Neural progenitor cell (in vitro differentiated cells): ENCODE results near the gene OTOS. TPM values are rescaled to one million over a fixed set of nuclear protein-coding genes. Genes with fewer than 3 reads are reported as not detected.

Source experiments
- DNase-seq: peaks from one replicate; pipeline ENCODE4 v3.0.0-alpha.2; 2016; ENCODE audit warnings: low spot score
- H2AFZ ChIP-seq: fragments of 200-600 bp; sonication (generic); replicated peaks from 2 replicates; pipeline ENCODE4 v1.6.1; 2016; ENCODE audit warnings: antibody characterized with exemption
- H3F3A ChIP-seq: fragments of 200-600 bp; sonication (generic); 2 replicates; pipeline ENCODE4 v1.6.1; 2016; ENCODE audit warnings: antibody characterized with exemption, low read depth
- H3K27ac ChIP-seq: fragments of 200-600 bp; sonication (generic); 2 replicates; pipeline ENCODE4 v1.5.1; 2016; ENCODE audit warnings: mild to moderate bottlenecking
- H3K27me3 ChIP-seq: fragments of 200-600 bp; sonication (generic); 2 replicates; pipeline ENCODE4 v1.6.1; 2016; ENCODE audit warnings: mild to moderate bottlenecking, moderate library complexity
- H3K36me3 ChIP-seq: fragments of 200-600 bp; sonication (generic); 2 replicates; pipeline ENCODE4 v1.5.1; 2016
- H3K4me1 ChIP-seq: fragments of 200-600 bp; sonication (generic); 2 replicates; pipeline ENCODE4 v1.6.1; 2016; ENCODE audit warnings: mixed run types
- H3K4me2 ChIP-seq: fragments of 200-600 bp; sonication (generic); 2 replicates; pipeline ENCODE4 v1.6.1; 2016
- H3K4me3 ChIP-seq: fragments of 200-600 bp; sonication (generic); 2 replicates; pipeline ENCODE4 v1.5.1; 2016
- H3K79me2 ChIP-seq: fragments of 200-600 bp; sonication (generic); 2 replicates; pipeline ENCODE4 v1.6.1; 2016; ENCODE audit warnings: low read depth
- H3K9ac ChIP-seq: fragments of 200-600 bp; sonication (generic); 2 replicates; pipeline ENCODE4 v1.6.1; 2016
- H3K9me3 ChIP-seq: fragments of 200-600 bp; sonication (generic); 2 replicates; pipeline ENCODE4 v1.5.1; 2016; ENCODE audit warnings: low read depth
- H4K20me1 ChIP-seq: fragments of 200-600 bp; sonication (generic); 2 replicates; pipeline ENCODE4 v1.6.1; 2016; ENCODE audit warnings: low read depth
- H3K27ac Mint-ChIP-seq: 3 replicates; pipeline ENCODE4 v1.8.0; 2021; ENCODE audit warnings: mixed read lengths
- H3K27me3 Mint-ChIP-seq: 2 replicates; pipeline ENCODE4 v1.8.0; 2022; ENCODE audit warnings: low read depth, mild to moderate bottlenecking, inconsistent platforms, moderate library complexity, mixed read lengths; ENCODE audit not compliant: insufficient read depth
- H3K36me3 Mint-ChIP-seq: 3 replicates; pipeline ENCODE4 v1.8.0; 2021; ENCODE audit warnings: mixed read lengths
- H3K4me1 Mint-ChIP-seq: 3 replicates; pipeline ENCODE4 v1.8.0; 2021; ENCODE audit warnings: mixed read lengths
- H3K4me3 Mint-ChIP-seq: 3 replicates; pipeline ENCODE4 v1.8.0; 2021; ENCODE audit warnings: mild to moderate bottlenecking, moderate library complexity, mixed read lengths
- H3K9me3 Mint-ChIP-seq: 3 replicates; pipeline ENCODE4 v1.8.0; 2020; ENCODE audit warnings: mixed read lengths
- CTCF ChIP-seq: fragments of 200-600 bp; sonication (generic); IDR thresholded peaks from 2 replicates; pipeline ENCODE4 v1.5.1; 2017; ENCODE audit warnings: antibody characterized with exemption, mild to moderate bottlenecking
- EZH2 ChIP-seq: fragments of 200-600 bp; sonication (generic); IDR thresholded peaks from 2 replicates; pipeline ENCODE4 v1.6.1; 2017; ENCODE audit warnings: antibody characterized with exemption, mild to moderate bottlenecking, moderate library complexity
- EZH2phosphoT487 ChIP-seq: fragments of 200-600 bp; sonication (generic); IDR thresholded peaks from 2 replicates; pipeline ENCODE4 v1.6.1; 2017; ENCODE audit warnings: antibody characterized with exemption
- total RNA-seq: library from RNA; depleted of rRNA; stranded (reverse); fragments of >200 nt; gene quantifications from 2 replicates; pipeline ENCODE4 v1.2.3, GENCODE V29; 2015; ENCODE audit warnings: low replicate concordance

OTOS gene
- total RNA-seq, 1 donor from 2014 or later = not detected

DNA sequence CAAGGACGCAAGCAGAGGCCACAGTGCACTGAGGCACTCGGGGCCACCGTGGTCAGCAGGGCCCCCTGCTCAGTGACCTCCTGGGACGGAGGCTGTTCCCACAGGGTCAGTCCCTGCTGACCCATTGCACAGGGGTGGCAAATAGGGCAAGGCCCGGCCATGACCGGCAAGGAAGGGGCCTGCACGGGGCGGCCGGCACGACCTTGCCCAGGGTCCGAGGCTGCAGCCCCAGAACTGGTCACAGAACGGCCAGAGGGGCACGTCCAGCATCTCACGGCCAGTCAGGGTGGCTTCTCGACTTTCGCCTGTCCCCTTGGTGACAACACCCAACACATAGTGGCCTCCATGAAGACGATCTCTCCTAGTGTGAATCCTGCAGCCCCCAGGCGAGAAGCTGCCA, 27.6 kb upstream of the OTOS start:
- TF ChIP-seq EZH2 (no peak), CTCF (no peak), EZH2phosphoT487 (no peak)
- Histone ChIP-seq H3F3A (peaks cover 15% of the 10 kb centered on the region), H3K36me3 (no peaks in the 10 kb centered on the region), H3K79me2 (no peaks in the 10 kb centered on the region), H3K27ac (no peak overlapping the region), H3K4me1 (peaks cover 19% of the 10 kb centered on the region), H3K4me3 (no peak overlapping the region), H3K4me2 (no peak overlapping the region), H2AFZ (no peak overlapping the region), H3K27me3 (no peaks in the 10 kb centered on the region), H3K9me3 (no peaks in the 10 kb centered on the region), H3K9ac (no peak overlapping the region), H4K20me1 (no peaks in the 10 kb centered on the region)
- DNase-seq = no peak
- Mint-ChIP-seq H3K4me3 (no peak overlapping the region), H3K4me1 (peaks cover 19% of the 10 kb centered on the region), H3K27me3 (peaks cover 10% of the 10 kb centered on the region), H3K36me3 (no peaks in the 10 kb centered on the region), H3K9me3 (peaks cover 2% of the 10 kb centered on the region), H3K27ac (no peak overlapping the region)

DNA sequence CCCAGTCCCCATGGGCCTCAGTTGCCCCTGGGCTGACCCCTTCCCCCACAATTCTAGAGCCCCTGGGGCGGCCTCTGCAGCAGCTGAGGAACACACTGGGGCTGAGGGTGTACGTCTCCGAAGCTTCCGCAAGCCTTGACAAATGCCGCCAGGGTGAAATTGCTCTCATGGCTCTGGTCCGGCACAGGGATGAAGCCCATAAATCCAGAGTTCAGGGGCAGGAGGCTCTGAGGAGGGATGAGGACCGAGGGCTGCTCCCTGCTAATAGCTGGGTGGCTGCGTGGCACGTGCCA, 27.1 kb upstream of the OTOS start:
- H3K4me3 Mint-ChIP-seq = no peak overlapping the region
- H3K9me3 Mint-ChIP-seq = peaks cover 2% of the 10 kb centered on the region
- DNase-seq = no peak
- H3K27ac Mint-ChIP-seq = no peak overlapping the region
- H3K9me3 ChIP-seq = no peaks in the 10 kb centered on the region
- no peak overlapping the region for H3K4me2 ChIP-seq
- no peaks in the 10 kb centered on the region for H3K36me3 Mint-ChIP-seq
- no peaks in the 10 kb centered on the region for H3K27me3 ChIP-seq
- TF ChIP-seq EZH2phosphoT487 = no peak
- TF ChIP-seq EZH2 = no peak
- no peak for TF ChIP-seq CTCF
- no peak overlapping the region for H3K27ac ChIP-seq
- no peak overlapping the region for H3K9ac ChIP-seq
- H3K36me3 ChIP-seq = no peaks in the 10 kb centered on the region
- H3F3A ChIP-seq = peaks cover 15% of the 10 kb centered on the region
- H3K27me3 Mint-ChIP-seq = peaks cover 10% of the 10 kb centered on the region
- no peak overlapping the region for H2AFZ ChIP-seq
- H3K4me1 ChIP-seq = peaks cover 19% of the 10 kb centered on the region
- H3K4me3 ChIP-seq = no peak overlapping the region
- peaks cover 19% of the 10 kb centered on the region for H3K4me1 Mint-ChIP-seq
- H4K20me1 ChIP-seq = no peaks in the 10 kb centered on the region
- H3K79me2 ChIP-seq = no peaks in the 10 kb centered on the region

GRCh38 chr2:240166761-240167587, 26.5 kb upstream of the OTOS start:
- Mint-ChIP-seq H3K27ac (no peak overlapping the region), H3K36me3 (no peaks in the 10 kb centered on the region), H3K4me1 (peaks cover 19% of the 10 kb centered on the region), H3K27me3 (peaks cover 11% of the 10 kb centered on the region), H3K4me3 (no peak overlapping the region), H3K9me3 (peaks cover 2% of the 10 kb centered on the region)
- no peaks in the 10 kb centered on the region for H3K79me2 ChIP-seq
- H3K4me1 ChIP-seq = peaks cover 19% of the 10 kb centered on the region
- H3F3A ChIP-seq = peaks cover 15% of the 10 kb centered on the region
- no peaks in the 10 kb centered on the region for H3K9me3 ChIP-seq
- no peak overlapping the region for H3K4me3 ChIP-seq
- TF ChIP-seq CTCF (no peak), EZH2 (no peak), EZH2phosphoT487 (no peak)
- no peak for DNase-seq
- H3K27ac ChIP-seq = no peak overlapping the region
- no peaks in the 10 kb centered on the region for H3K27me3 ChIP-seq
- no peaks in the 10 kb centered on the region for H3K36me3 ChIP-seq
- H3K4me2 ChIP-seq = no peak overlapping the region
- H2AFZ ChIP-seq = no peak overlapping the region
- no peak overlapping the region for H3K9ac ChIP-seq
- no peaks in the 10 kb centered on the region for H4K20me1 ChIP-seq
